Measurements from ENCODE around the gene FRMD1. TPM values are rescaled to one million over a fixed set of nuclear protein-coding genes. Genes with fewer than 3 reads are reported as not detected.

The FRMD1 gene
- total RNA-seq, 6 experiments from 2014 or later: 0.07 to 0.23 (median 0.12) TPM; not detected in 1

DNA sequence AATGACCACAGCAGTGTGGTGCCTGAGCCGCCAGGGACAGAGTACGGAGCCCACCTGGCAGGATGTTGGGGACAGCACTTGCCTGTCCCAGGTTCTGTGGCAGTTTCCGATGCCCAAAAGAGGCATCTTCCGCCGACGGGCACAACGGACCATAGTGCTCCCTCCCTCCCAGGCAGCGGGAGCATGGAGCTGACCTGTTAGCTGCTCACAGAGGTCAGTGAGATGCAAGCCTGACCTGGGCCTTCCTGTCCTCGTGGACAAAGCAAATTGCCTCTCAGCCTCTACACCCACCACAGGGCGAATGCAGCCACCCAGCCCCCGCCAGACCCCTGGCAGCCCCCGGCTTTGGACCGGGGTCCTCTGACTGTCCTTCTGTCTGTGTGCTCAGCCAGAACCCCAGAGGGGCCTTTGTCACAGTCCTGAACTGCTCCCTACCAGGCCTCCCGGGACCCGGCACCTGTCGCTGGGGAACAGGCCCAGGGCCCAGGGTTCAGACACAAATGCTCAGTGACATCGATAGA lies 16.2 kb upstream of the FRMD1 start:
- ATAC-seq: no peak

DNA sequence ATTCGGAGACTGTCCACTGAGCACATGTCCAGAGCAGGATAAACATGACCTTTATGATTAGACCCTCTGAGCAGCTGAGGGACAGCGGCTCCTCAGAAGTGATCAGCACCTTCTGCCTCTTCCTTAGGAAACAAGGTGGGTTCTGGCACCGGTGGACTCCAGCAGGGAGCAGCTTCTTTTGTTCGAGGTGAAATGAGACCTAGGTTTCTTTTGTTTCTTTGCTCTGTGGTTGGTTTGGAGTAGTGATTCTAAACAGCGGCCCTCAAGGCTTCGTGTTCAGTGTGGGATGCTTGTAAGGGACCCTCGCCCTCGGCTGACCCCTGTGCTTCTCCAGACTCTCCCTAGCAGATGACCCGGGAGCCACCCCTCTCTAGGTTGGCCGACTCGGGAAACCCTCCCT lies 14.6 kb upstream of the FRMD1 start:
- Histone ChIP-seq H3K4me3 (no peak overlapping the region), H3K4me1 (no peaks in the 10 kb centered on the region), H3K27me3 (no peaks in the 10 kb centered on the region), H3K36me3 (no peaks in the 10 kb centered on the region), H3K9me3 (no peaks in the 10 kb centered on the region), H3K27ac (no peak overlapping the region)
- WGBS (ENCODE audit: insufficient coverage, low coverage, low lambda C conversion rate, missing lambda C conversion rate): 75% methylated on average over 9 of the region's 11 CpGs
- no peak for ATAC-seq
- intact Hi-C loops (cut with DNase I): no loop called here
- DNase-seq: peak in 1 of 3 donors; percentile 8
- TF ChIP-seq, protein P1, sequence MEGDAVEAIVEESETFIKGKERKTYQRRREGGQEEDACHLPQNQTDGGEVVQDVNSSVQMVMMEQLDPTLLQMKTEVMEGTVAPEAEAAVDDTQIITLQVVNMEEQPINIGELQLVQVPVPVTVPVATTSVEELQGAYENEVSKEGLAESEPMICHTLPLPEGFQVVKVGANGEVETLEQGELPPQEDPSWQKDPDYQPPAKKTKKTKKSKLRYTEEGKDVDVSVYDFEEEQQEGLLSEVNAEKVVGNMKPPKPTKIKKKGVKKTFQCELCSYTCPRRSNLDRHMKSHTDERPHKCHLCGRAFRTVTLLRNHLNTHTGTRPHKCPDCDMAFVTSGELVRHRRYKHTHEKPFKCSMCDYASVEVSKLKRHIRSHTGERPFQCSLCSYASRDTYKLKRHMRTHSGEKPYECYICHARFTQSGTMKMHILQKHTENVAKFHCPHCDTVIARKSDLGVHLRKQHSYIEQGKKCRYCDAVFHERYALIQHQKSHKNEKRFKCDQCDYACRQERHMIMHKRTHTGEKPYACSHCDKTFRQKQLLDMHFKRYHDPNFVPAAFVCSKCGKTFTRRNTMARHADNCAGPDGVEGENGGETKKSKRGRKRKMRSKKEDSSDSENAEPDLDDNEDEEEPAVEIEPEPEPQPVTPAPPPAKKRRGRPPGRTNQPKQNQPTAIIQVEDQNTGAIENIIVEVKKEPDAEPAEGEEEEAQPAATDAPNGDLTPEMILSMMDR (IDR thresholded peaks at IDR 0.05): no peak
- no peak for TF ChIP-seq POLR2A (IDR thresholded peaks at IDR 0.05)

More for the DNA sequence above, 16.2 kb upstream of the FRMD1 start:
- H3K36me3 ChIP-seq: no peaks in the 10 kb centered on the region
- no peaks in the 10 kb centered on the region for H3K9me3 ChIP-seq
- H3K4me1 ChIP-seq: no peaks in the 10 kb centered on the region
- TF ChIP-seq POLR2A (IDR thresholded peaks at IDR 0.05): no peak
- TF ChIP-seq, protein P1 (IDR thresholded peaks at IDR 0.05): no peak
- H3K4me3 ChIP-seq: no peak overlapping the region
- H3K27ac ChIP-seq: no peak overlapping the region
- no CpG with 5 or more reads among the region's 17 CpGs for whole genome bisulfite sequencing (ENCODE audit: insufficient coverage, low coverage, low lambda C conversion rate, missing lambda C conversion rate)
- DNase-seq: peak in 2 of 3 donors; percentile 11 to 37
- no peaks in the 10 kb centered on the region for H3K27me3 ChIP-seq
- intact Hi-C loops (cut with DNase I): no loop called here

DNA sequence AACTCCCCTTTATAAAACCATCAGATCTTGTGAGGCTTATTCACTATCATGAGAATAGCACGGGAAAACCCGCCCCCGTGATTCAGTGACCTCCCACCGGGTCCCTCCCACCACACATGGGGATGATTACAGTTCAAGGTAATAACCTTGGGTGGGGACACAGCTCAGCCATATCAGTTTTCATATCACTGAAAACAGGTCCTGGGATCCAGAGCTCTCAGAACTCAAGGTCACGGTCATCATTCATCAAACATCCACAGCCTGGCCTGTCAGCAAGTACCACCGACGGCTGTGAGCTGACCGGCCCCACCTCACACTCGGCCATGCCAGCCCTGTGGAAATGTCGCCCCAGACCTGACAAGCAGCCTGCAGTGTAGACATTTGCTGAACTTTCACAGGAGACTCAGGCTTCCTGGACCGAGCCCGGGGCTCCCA lies 14.1 kb upstream of the FRMD1 start:
- H3K4me1 ChIP-seq: no peaks in the 10 kb centered on the region
- no peak for ATAC-seq
- intact Hi-C loops (cut with DNase I): no loop called here
- no peaks in the 10 kb centered on the region for H3K36me3 ChIP-seq
- no peaks in the 10 kb centered on the region for H3K9me3 ChIP-seq
- no peaks in the 10 kb centered on the region for H3K27me3 ChIP-seq
- H3K4me3 ChIP-seq: no peak overlapping the region
- 60% methylated on average over 3 of the region's 12 CpGs for WGBS (ENCODE audit: insufficient coverage, low coverage, low lambda C conversion rate, missing lambda C conversion rate)
- no peak for TF ChIP-seq POLR2A (IDR thresholded peaks at IDR 0.05)
- TF ChIP-seq, protein P1 (IDR thresholded peaks at IDR 0.05): no peak
- peak in 1 of 3 donors; percentile 12 for DNase-seq
- no peak overlapping the region for H3K27ac ChIP-seq

DNA sequence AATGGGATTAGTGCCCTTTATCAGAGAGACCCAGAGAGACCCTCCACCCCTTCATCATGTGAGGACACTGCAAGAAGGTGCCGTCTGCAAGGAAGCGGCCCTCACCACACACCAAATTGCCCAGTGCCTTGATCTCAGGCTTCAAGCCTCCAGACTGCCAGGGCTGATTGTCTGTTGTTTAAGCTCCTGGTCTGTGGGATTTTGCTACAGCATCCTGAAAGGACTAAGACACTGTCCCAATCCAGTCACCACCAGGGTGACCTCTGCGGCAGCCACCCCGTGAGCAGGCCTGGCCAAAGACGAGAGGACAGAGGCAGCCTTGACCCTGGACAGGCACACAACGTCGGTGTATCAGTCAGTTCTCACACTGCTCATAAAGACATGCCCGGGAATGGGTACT lies 13.5 kb upstream of the FRMD1 start:
- intact Hi-C loops (cut with DNase I): no loop called here
- no peak for ATAC-seq
- TF ChIP-seq, protein P1 (IDR thresholded peaks at IDR 0.05): no peak
- no peak for TF ChIP-seq POLR2A (IDR thresholded peaks at IDR 0.05)
- peak in 2 of 3 donors; percentile 2 to 12 for DNase-seq
- Histone ChIP-seq H3K27ac (no peak overlapping the region), H3K36me3 (no peaks in the 10 kb centered on the region), H3K4me1 (no peaks in the 10 kb centered on the region), H3K9me3 (no peaks in the 10 kb centered on the region), H3K27me3 (no peaks in the 10 kb centered on the region), H3K4me3 (no peak overlapping the region)
- WGBS (ENCODE audit: insufficient coverage, low coverage, low lambda C conversion rate, missing lambda C conversion rate): 74% methylated on average over 5 of the region's 8 CpGs

All from right lobe of liver (tissue), 6 donors.